Left lung (tissue), 10 donors: Measurements from ENCODE around the gene TPRG1. TPM values are rescaled to one million over a fixed set of nuclear protein-coding genes. Genes with fewer than 3 reads are reported as not detected.

ENCODE experiments used
- ATAC-seq: fragments of 200-7000 bp; cut with Tn5 transposase; one replicate; pipeline ENCODE4 v1.9.1; 2020; ENCODE audit warnings: moderate library complexity
- DNase-seq, 4 donors: peaks; one replicate each; pipeline ENCODE4 v3.0.0-alpha.2; 2013 to 2020
- H3K27ac ChIP-seq, 2 donors: fragments of 200-600 bp; sonication (generic) in 1 of 2; one replicate each; pipeline versions ENCODE4 v1.5.0 to v1.8.0; 2020 to 2021
- H3K27me3 ChIP-seq, 2 donors: fragments of 200-600 bp; sonication (generic) in 1 of 2; one replicate each; pipeline versions ENCODE4 v1.5.0 to v1.8.0; 2020 to 2021
- H3K36me3 ChIP-seq, 2 donors: fragments of 200-600 bp; sonication (generic) in 1 of 2; one replicate each; pipeline versions ENCODE4 v1.5.0 to v1.8.0; 2020 to 2021
- H3K4me1 ChIP-seq, 2 donors: fragments of 200-600 bp; one replicate each; pipeline ENCODE4 v1.8.0; 2021
- H3K4me3 ChIP-seq, 2 donors: fragments of 200-600 bp; sonication (generic) in 1 of 2; one replicate each; pipeline versions ENCODE4 v1.5.0 to v1.8.0; 2020 to 2021; ENCODE audit warnings: mild to moderate bottlenecking in 1 of 2
- H3K9me3 ChIP-seq, 2 donors: fragments of 200-600 bp; sonication (generic) in 1 of 2; one replicate each; pipeline versions ENCODE4 v1.5.0 to v1.8.0; 2020 to 2021
- CTCF ChIP-seq, 2 donors: fragments of 200-600 bp; sonication (generic) in 1 of 2; IDR thresholded peaks; one replicate each; pipeline versions ENCODE4 v1.5.0 to v1.8.0; 2021; ENCODE audit warnings: antibody characterized with exemption in 2 of 2
- intact Hi-C, 2 donors: fragments of 100-400 bp; cut with DNase I; formaldehyde crosslinking; loops; one replicate each; pipeline versions ENCODE4 v1.11.2 to v1.14.2; 2022
- polyA plus RNA-seq, 6 donors: library from polyadenylated mRNA; unstranded; fragments of 120-200 nt; gene quantifications; one replicate each; pipeline ENCODE4 v1.2.1, GENCODE V29; 2013; ENCODE audit not compliant: insufficient read length in 6 of 6
- total RNA-seq, 2 donors: library from RNA; stranded (reverse); fragmentation: NEBNext Ultra II Directional; extraction: Animal tissue kit (Norgen Biotek cat#: 25700); gene quantifications; one replicate each; pipeline ENCODE4 v1.2.1, GENCODE V29; 2021
- donor health status: DM: no; HTN: yes; CAD: no.
- donor health status: DM: no; HTN: no; CAD: no.

The TPRG1 gene
- total and polyA plus RNA-seq, 8 donors = 0.52 to 12.8 (median 0.85) TPM

- ATAC-seq (no peak), DNase-seq (no peak)
- H3K36me3 ChIP-seq = no peaks in the 10 kb centered on the region
- H3K27me3 ChIP-seq = no peaks in the 10 kb centered on the region
- no peak overlapping the region for H3K4me3 ChIP-seq
- peaks cover 0 to 2% of the 10 kb centered on the region in 2 donors for H3K4me1 ChIP-seq
- intact Hi-C loops = no loop called here
- H3K9me3 ChIP-seq = no peaks in the 10 kb centered on the region
- H3K27ac ChIP-seq = no peak overlapping the region
- no peak for TF ChIP-seq CTCF (IDR thresholded peaks at IDR 0.05)
These were observed 110.4 kb downstream of the TPRG1 start for GRCh38 chr3:189282189-189282588.

- H3K4me3 ChIP-seq = no peak overlapping the region
These were observed 111.0 kb downstream of the TPRG1 start for GRCh38 chr3:189282741-189283140.

GRCh38 chr3:189286188-189286587 is 114.4 kb downstream of the TPRG1 start:
- Histone ChIP-seq H3K27ac (no peak overlapping the region), H3K4me3 (no peak overlapping the region), H3K36me3 (no peaks in the 10 kb centered on the region), H3K4me1 (no peaks in the 10 kb centered on the region), H3K9me3 (no peaks in the 10 kb centered on the region), H3K27me3 (no peaks in the 10 kb centered on the region)
- intact Hi-C loops = no loop called here
- ATAC-seq (no peak), DNase-seq (no peak)
- TF ChIP-seq CTCF (IDR thresholded peaks at IDR 0.05) = no peak

More at GRCh38 chr3:189282741-189283140, 111.0 kb downstream of the TPRG1 start:
- DNase-seq (no peak), ATAC-seq (no peak)
- no peaks in the 10 kb centered on the region for H3K27me3 ChIP-seq
- H3K36me3 ChIP-seq = no peaks in the 10 kb centered on the region
- H3K27ac ChIP-seq = no peak overlapping the region
- intact Hi-C loops = no loop called here
- H3K4me1 ChIP-seq = no peaks in the 10 kb centered on the region
- no peaks in the 10 kb centered on the region for H3K9me3 ChIP-seq
- no peak for TF ChIP-seq CTCF (IDR thresholded peaks at IDR 0.05)

- intact Hi-C loops = no loop called here
- no peaks in the 10 kb centered on the region for H3K4me1 ChIP-seq
- H3K9me3 ChIP-seq = no peaks in the 10 kb centered on the region
- H3K36me3 ChIP-seq = no peaks in the 10 kb centered on the region
- no peak for ATAC-seq
- no peaks in the 10 kb centered on the region for H3K27me3 ChIP-seq
- no peak overlapping the region for H3K4me3 ChIP-seq
- DNase-seq = no peak
- H3K27ac ChIP-seq = no peak overlapping the region
- TF ChIP-seq CTCF (IDR thresholded peaks at IDR 0.05) = no peak
These were observed 115.1 kb downstream of the TPRG1 start for GRCh38 chr3:189286916-189287315.

- intact Hi-C loops = no loop called here
- no peak for DNase-seq
- Histone ChIP-seq H3K27me3 (no peaks in the 10 kb centered on the region), H3K36me3 (no peaks in the 10 kb centered on the region), H3K4me3 (no peak overlapping the region), H3K9me3 (no peaks in the 10 kb centered on the region), H3K27ac (no peak overlapping the region), H3K4me1 (no peaks in the 10 kb centered on the region)
- no peak for ATAC-seq
- no peak for TF ChIP-seq CTCF (IDR thresholded peaks at IDR 0.05)
These were observed 116.8 kb downstream of the TPRG1 start for GRCh38 chr3:189288348-189289235.
